ENCODE results near the gene PRSS2.

- TF ChIP-seq CTCF (IDR thresholded peaks at IDR 0.05) (no peak), POLR2A (IDR thresholded peaks at IDR 0.05) (no peak)
Measured at GRCh38 chr7:142785841-142786250, 15.1 kb downstream of the PRSS2 start.

All from uterus (tissue), 2 donors.